A673 (cell line): ENCODE measurements around the gene ANKRD18A. TPM values are rescaled to one million over a fixed set of nuclear protein-coding genes. Genes with fewer than 3 reads are reported as not detected.

Experiments
- BruUV-seq: library from RNA; stranded (reverse); fragments of 400-500 nt; replicated peaks from 2 replicates; lab custom pipeline; 2021; lab: Mats Ljungman, UMichigan
- CTCF ChIA-PET: fragments of 300-600 bp; sonication (Branson Sonifier 250); formaldehyde crosslinking; loops from one replicate; lab custom pipeline; 2022; ENCODE audit warnings: antibody characterized with exemption; lab: Charles Lee
- POLR2A ChIA-PET: fragments of 300-600 bp; sonication (Branson Sonifier 250); formaldehyde crosslinking; loops from one replicate; lab custom pipeline; 2022; ENCODE audit warnings: antibody characterized with exemption; ENCODE audit not compliant: low non-redundant PET; lab: Charles Lee
- DNase-seq: peaks from one replicate; pipeline ENCODE4 v3.0.0-alpha.2; 2015; ENCODE audit warnings: low spot score
- H3K27ac ChIP-seq: fragments of 200-600 bp; sonication (generic); 2 replicates; pipeline ENCODE4 v1.5.1; 2016; ENCODE audit warnings: mixed run types, low read depth, mild to moderate bottlenecking, mixed read lengths, antibody characterized with exemption, low read length; ENCODE audit not compliant: poor library complexity, severe bottlenecking
- H3K27me3 ChIP-seq: fragments of 200-600 bp; sonication (generic); replicated peaks from 2 replicates; pipeline ENCODE4 v1.6.1; 2017; ENCODE audit warnings: mixed run types, low read depth, mild to moderate bottlenecking, mixed read lengths, antibody characterized with exemption, low read length; ENCODE audit not compliant: insufficient read depth, poor library complexity
- H3K36me3 ChIP-seq: fragments of 200-600 bp; sonication (generic); 2 replicates; pipeline ENCODE4 v1.6.1; 2016; ENCODE audit warnings: mixed run types, mild to moderate bottlenecking, mixed read lengths, antibody characterized with exemption, low read length; ENCODE audit not compliant: insufficient read depth, poor library complexity, severe bottlenecking
- H3K4me1 ChIP-seq: fragments of 200-600 bp; sonication (generic); 2 replicates; pipeline ENCODE4 v1.6.1; 2017; ENCODE audit warnings: mixed run types, mild to moderate bottlenecking, mixed read lengths, antibody characterized with exemption, low read length; ENCODE audit not compliant: insufficient read depth, poor library complexity, severe bottlenecking
- H3K4me3 ChIP-seq: fragments of 200-600 bp; sonication (generic); 2 replicates; pipeline ENCODE4 v1.5.1; 2016; ENCODE audit warnings: low read depth, mixed run types, mild to moderate bottlenecking, mixed read lengths, low read length; ENCODE audit not compliant: poor library complexity, severe bottlenecking
- H3K9me3 ChIP-seq: fragments of 200-600 bp; sonication (generic); 2 replicates; pipeline ENCODE4 v1.6.1; 2016; ENCODE audit warnings: mixed run types, low read depth, mild to moderate bottlenecking, mixed read lengths, antibody characterized with exemption, low read length; ENCODE audit not compliant: poor library complexity, severe bottlenecking
- CTCF ChIP-seq: fragments of 300-800, 200-600 bp; sonication (generic); conservative IDR thresholded peaks from 2 replicates; pipeline ENCODE4 v1.5.1; 2017; ENCODE audit warnings: low read depth, mild to moderate bottlenecking, antibody characterized with exemption, low read length, moderate library complexity, mixed read lengths
- EZH2 ChIP-seq: fragments of 200-600 bp; sonication (generic); IDR thresholded peaks from 2 replicates; pipeline ENCODE4 v1.6.1; 2017; ENCODE audit warnings: borderline replicate concordance, low read depth, mild to moderate bottlenecking, mixed read lengths, antibody characterized with exemption, low read length; ENCODE audit not compliant: poor library complexity, severe bottlenecking
- intact Hi-C: fragments of 100-400 bp; cut with micrococcal nuclease; formaldehyde crosslinking; loops from one replicate; pipeline ENCODE4 v1.10.0; 2022; ENCODE audit not compliant: unreplicated experiment
- total RNA-seq: library from RNA; stranded (reverse); gene quantifications from 2 replicates; pipeline ENCODE4 v1.2.3, GENCODE V29; 2021

ANKRD18A gene
- total RNA-seq, 1 experiment from 2014 or later, result not detected

GRCh38 chr9:38642951-38643814, 22.8 kb upstream of the ANKRD18A start:
- DNase-seq, result no peak
- Histone ChIP-seq H3K27me3 (no peaks in the 10 kb centered on the region), H3K4me3 (no peak overlapping the region), H3K4me1 (no peaks in the 10 kb centered on the region), H3K27ac (no peak overlapping the region), H3K9me3 (no peaks in the 10 kb centered on the region), H3K36me3 (no peaks in the 10 kb centered on the region)
- TF ChIP-seq CTCF (no peak), EZH2 (no peak)
- intact Hi-C loops, result no loop called here
- no TSS peak for BruUV-seq
- POLR2A ChIA-PET, result no interaction called here
- CTCF ChIA-PET, result no interaction called here

- no peaks in the 10 kb centered on the region for H3K9me3 ChIP-seq
- no peak overlapping the region for H3K27ac ChIP-seq
- H3K36me3 ChIP-seq, result no peaks in the 10 kb centered on the region
- DNase-seq, result peak; percentile 75
- H3K4me3 ChIP-seq, result no peak overlapping the region
- ChIA-PET POLR2A (no interaction called here), CTCF (interaction anchor here (0.7 kb wide), 1 partner anchor 428 kb away, joined by 10 read pairs; no protein-coding TSS in a partner anchor)
- no peaks in the 10 kb centered on the region for H3K4me1 ChIP-seq
- BruUV-seq, result no TSS peak
- TF ChIP-seq EZH2 (no peak), CTCF (peak; percentile 60)
- intact Hi-C loops, result no loop called here
- H3K27me3 ChIP-seq, result no peaks in the 10 kb centered on the region
Measured at GRCh38 chr9:38641985-38642864, 21.8 kb upstream of the ANKRD18A start.

- TF ChIP-seq CTCF, result no peak
- TF ChIP-seq EZH2, result no peak
- ChIA-PET CTCF (interaction anchor here (0.7 kb wide), 1 partner anchor 427 kb away, joined by 10 read pairs; no protein-coding TSS in a partner anchor), POLR2A (no interaction called here)
- intact Hi-C loops, result no loop called here
- no peak for DNase-seq
- Histone ChIP-seq H3K9me3 (no peaks in the 10 kb centered on the region), H3K27me3 (no peaks in the 10 kb centered on the region), H3K4me1 (no peaks in the 10 kb centered on the region), H3K27ac (no peak overlapping the region), H3K36me3 (no peaks in the 10 kb centered on the region), H3K4me3 (no peak overlapping the region)
- no TSS peak for BruUV-seq
Measured at GRCh38 chr9:38641142-38641541, 20.7 kb upstream of the ANKRD18A start.
